Measurements from ENCODE around the gene SPPL2A. TPM values are rescaled to one million over a fixed set of nuclear protein-coding genes. Genes with fewer than 3 reads are reported as not detected.
A peak's percentile ranks its signal among the peaks of the same experiment; 100 is the strongest.

SPPL2A gene
- polyA plus RNA-seq, 4 donors = 43.2 to 62.3 (median 52.6) TPM

GRCh38 chr15:50736823-50737222, 28.7 kb downstream of the SPPL2A start:
- Histone ChIP-seq H3K4me1 (ENCODE audit: control insufficient read depth in 3 of 3, insufficient read depth in 2 of 3, low read depth in 1 of 3, low read length in 2 of 3) (no peaks in the 10 kb centered on the region), H3K27ac (ENCODE audit: low read depth in 1 of 3, low read length in 2 of 3) (no peak overlapping the region), H3K4me3 (ENCODE audit: low read depth in 1 of 3, low read length in 3 of 3) (no peak overlapping the region), H3K27me3 (ENCODE audit: control insufficient read depth in 3 of 3, insufficient read depth in 3 of 3, low read length in 3 of 3) (no peaks in the 10 kb centered on the region), H3K9me3 (ENCODE audit: control insufficient read depth in 2 of 2, insufficient read depth in 1 of 2, low read depth in 1 of 2, low read length in 1 of 2) (no peaks in the 10 kb centered on the region), H3K36me3 (ENCODE audit: control insufficient read depth in 3 of 3, insufficient read depth in 2 of 3, low read depth in 1 of 3, low read length in 3 of 3) (peaks cover 5 to 32% (median 16%) of the 10 kb centered on the region in 3 donors)
- DNase-seq (no peak), FAIRE-seq (no peak)
- 86 to 94% (median 91%) methylated on average over 8 of the region's 8 CpGs for whole genome bisulfite sequencing, 3 donors

- 81 to 90% (median 87%) methylated on average over 4 of the region's 4 CpGs for WGBS, 3 donors
- no peak for FAIRE-seq
- H3K4me3 ChIP-seq (ENCODE audit: low read depth in 1 of 3, low read length in 3 of 3) = no peak overlapping the region
- H3K36me3 ChIP-seq (ENCODE audit: control insufficient read depth in 3 of 3, insufficient read depth in 2 of 3, low read depth in 1 of 3, low read length in 3 of 3) = peaks cover 5 to 31% (median 20%) of the 10 kb centered on the region in 3 donors
- H3K27ac ChIP-seq (ENCODE audit: low read depth in 1 of 3, low read length in 2 of 3) = no peak overlapping the region
- no peaks in the 10 kb centered on the region for H3K4me1 ChIP-seq (ENCODE audit: control insufficient read depth in 3 of 3, insufficient read depth in 2 of 3, low read depth in 1 of 3, low read length in 2 of 3)
- DNase-seq = no peak
- no peaks in the 10 kb centered on the region for H3K27me3 ChIP-seq (ENCODE audit: control insufficient read depth in 3 of 3, insufficient read depth in 3 of 3, low read length in 3 of 3)
- H3K9me3 ChIP-seq (ENCODE audit: control insufficient read depth in 2 of 2, insufficient read depth in 1 of 2, low read depth in 1 of 2, low read length in 1 of 2) = no peaks in the 10 kb centered on the region
These were observed 30.4 kb downstream of the SPPL2A start for GRCh38 chr15:50735156-50735555.

- FAIRE-seq (no peak), DNase-seq (peak in 1 of 2 donors; percentile 22)
- no peaks in the 10 kb centered on the region for H3K9me3 ChIP-seq (ENCODE audit: control insufficient read depth in 2 of 2, insufficient read depth in 1 of 2, low read depth in 1 of 2, low read length in 1 of 2)
- H3K27me3 ChIP-seq (ENCODE audit: control insufficient read depth in 3 of 3, insufficient read depth in 3 of 3, low read length in 3 of 3) = no peaks in the 10 kb centered on the region
- WGBS, 3 donors = 91 to 98% (median 97%) methylated on average over 1 of the region's 1 CpG
- H3K27ac ChIP-seq (ENCODE audit: low read depth in 1 of 3, low read length in 2 of 3) = peak overlapping the region in 1 of 3 donors; percentile 1
- no peak overlapping the region for H3K4me3 ChIP-seq (ENCODE audit: low read depth in 1 of 3, low read length in 3 of 3)
- peaks cover 0 to 7% (median 0%) of the 10 kb centered on the region in 3 donors for H3K4me1 ChIP-seq (ENCODE audit: control insufficient read depth in 3 of 3, insufficient read depth in 2 of 3, low read depth in 1 of 3, low read length in 2 of 3)
- H3K36me3 ChIP-seq (ENCODE audit: control insufficient read depth in 3 of 3, insufficient read depth in 2 of 3, low read depth in 1 of 3, low read length in 3 of 3) = peaks cover 0 to 26% (median 10%) of the 10 kb centered on the region in 3 donors
These were observed 39.2 kb downstream of the SPPL2A start for GRCh38 chr15:50726315-50726714.

- Histone ChIP-seq H3K27me3 (ENCODE audit: control insufficient read depth in 3 of 3, insufficient read depth in 3 of 3, low read length in 3 of 3) (no peaks in the 10 kb centered on the region), H3K27ac (ENCODE audit: low read depth in 1 of 3, low read length in 2 of 3) (peak overlapping the region in 1 of 3 donors; percentile 70), H3K9me3 (ENCODE audit: control insufficient read depth in 2 of 2, insufficient read depth in 1 of 2, low read depth in 1 of 2, low read length in 1 of 2) (no peaks in the 10 kb centered on the region), H3K4me3 (ENCODE audit: low read depth in 1 of 3, low read length in 3 of 3) (no peak overlapping the region), H3K36me3 (ENCODE audit: control insufficient read depth in 3 of 3, insufficient read depth in 2 of 3, low read depth in 1 of 3, low read length in 3 of 3) (peaks cover 0 to 29% (median 12%) of the 10 kb centered on the region in 3 donors), H3K4me1 (ENCODE audit: control insufficient read depth in 3 of 3, insufficient read depth in 2 of 3, low read depth in 1 of 3, low read length in 2 of 3) (no peaks in the 10 kb centered on the region)
- WGBS, 3 donors = 22 to 67% (median 28%) methylated on average over 1 of the region's 1 CpG
- FAIRE-seq (peak; percentile 39), DNase-seq (peak; percentile 80 to 84)
These were observed 46.8 kb downstream of the SPPL2A start for GRCh38 chr15:50718700-50719125.

- DNase-seq (peak; percentile 54 to 83), FAIRE-seq (peak; percentile 33)
- peaks cover 0 to 5% (median 0%) of the 10 kb centered on the region in 3 donors for H3K4me1 ChIP-seq (ENCODE audit: control insufficient read depth in 3 of 3, insufficient read depth in 2 of 3, low read depth in 1 of 3, low read length in 2 of 3)
- H3K9me3 ChIP-seq (ENCODE audit: control insufficient read depth in 2 of 2, insufficient read depth in 1 of 2, low read depth in 1 of 2, low read length in 1 of 2) = no peaks in the 10 kb centered on the region
- H3K4me3 ChIP-seq (ENCODE audit: low read depth in 1 of 3, low read length in 3 of 3) = no peak overlapping the region
- no peaks in the 10 kb centered on the region for H3K27me3 ChIP-seq (ENCODE audit: control insufficient read depth in 3 of 3, insufficient read depth in 3 of 3, low read length in 3 of 3)
- H3K36me3 ChIP-seq (ENCODE audit: control insufficient read depth in 3 of 3, insufficient read depth in 2 of 3, low read depth in 1 of 3, low read length in 3 of 3) = peaks cover 0 to 15% (median 8%) of the 10 kb centered on the region in 3 donors
- WGBS, 3 donors = 17 to 69% (median 55%) methylated on average over 3 of the region's 3 CpGs
- H3K27ac ChIP-seq (ENCODE audit: low read depth in 1 of 3, low read length in 2 of 3) = peak overlapping the region; percentile 68 to 85 (median 70)
These were observed 53.5 kb downstream of the SPPL2A start for GRCh38 chr15:50712018-50712417.

- peaks cover 0 to 15% (median 6%) of the 10 kb centered on the region in 3 donors for H3K36me3 ChIP-seq (ENCODE audit: control insufficient read depth in 3 of 3, insufficient read depth in 2 of 3, low read depth in 1 of 3, low read length in 3 of 3)
- H3K4me3 ChIP-seq (ENCODE audit: low read depth in 1 of 3, low read length in 3 of 3) = no peak overlapping the region
- no peaks in the 10 kb centered on the region for H3K9me3 ChIP-seq (ENCODE audit: control insufficient read depth in 2 of 2, insufficient read depth in 1 of 2, low read depth in 1 of 2, low read length in 1 of 2)
- peak; percentile 5 for FAIRE-seq
- H3K27ac ChIP-seq (ENCODE audit: low read depth in 1 of 3, low read length in 2 of 3) = peak overlapping the region in 1 of 3 donors; percentile 20
- no peaks in the 10 kb centered on the region for H3K27me3 ChIP-seq (ENCODE audit: control insufficient read depth in 3 of 3, insufficient read depth in 3 of 3, low read length in 3 of 3)
- no peak for DNase-seq
- peaks cover 0 to 5% (median 0%) of the 10 kb centered on the region in 3 donors for H3K4me1 ChIP-seq (ENCODE audit: control insufficient read depth in 3 of 3, insufficient read depth in 2 of 3, low read depth in 1 of 3, low read length in 2 of 3)
These were observed 54.9 kb downstream of the SPPL2A start for GRCh38 chr15:50710585-50710984.

- DNase-seq (no peak), FAIRE-seq (no peak)
- no peaks in the 10 kb centered on the region for H3K9me3 ChIP-seq (ENCODE audit: control insufficient read depth in 2 of 2, insufficient read depth in 1 of 2, low read depth in 1 of 2, low read length in 1 of 2)
- 93 to 94% (median 94%) methylated on average over 3 of the region's 3 CpGs for WGBS, 3 donors
- no peak overlapping the region for H3K27ac ChIP-seq (ENCODE audit: low read depth in 1 of 3, low read length in 2 of 3)
- no peaks in the 10 kb centered on the region for H3K27me3 ChIP-seq (ENCODE audit: control insufficient read depth in 3 of 3, insufficient read depth in 3 of 3, low read length in 3 of 3)
- H3K4me1 ChIP-seq (ENCODE audit: control insufficient read depth in 3 of 3, insufficient read depth in 2 of 3, low read depth in 1 of 3, low read length in 2 of 3) = peaks cover 0 to 5% (median 0%) of the 10 kb centered on the region in 3 donors
- peaks cover 0 to 10% (median 3%) of the 10 kb centered on the region in 3 donors for H3K36me3 ChIP-seq (ENCODE audit: control insufficient read depth in 3 of 3, insufficient read depth in 2 of 3, low read depth in 1 of 3, low read length in 3 of 3)
- H3K4me3 ChIP-seq (ENCODE audit: low read depth in 1 of 3, low read length in 3 of 3) = no peak overlapping the region
These were observed 57.6 kb downstream of the SPPL2A start for GRCh38 chr15:50707878-50708427.

DNA sequence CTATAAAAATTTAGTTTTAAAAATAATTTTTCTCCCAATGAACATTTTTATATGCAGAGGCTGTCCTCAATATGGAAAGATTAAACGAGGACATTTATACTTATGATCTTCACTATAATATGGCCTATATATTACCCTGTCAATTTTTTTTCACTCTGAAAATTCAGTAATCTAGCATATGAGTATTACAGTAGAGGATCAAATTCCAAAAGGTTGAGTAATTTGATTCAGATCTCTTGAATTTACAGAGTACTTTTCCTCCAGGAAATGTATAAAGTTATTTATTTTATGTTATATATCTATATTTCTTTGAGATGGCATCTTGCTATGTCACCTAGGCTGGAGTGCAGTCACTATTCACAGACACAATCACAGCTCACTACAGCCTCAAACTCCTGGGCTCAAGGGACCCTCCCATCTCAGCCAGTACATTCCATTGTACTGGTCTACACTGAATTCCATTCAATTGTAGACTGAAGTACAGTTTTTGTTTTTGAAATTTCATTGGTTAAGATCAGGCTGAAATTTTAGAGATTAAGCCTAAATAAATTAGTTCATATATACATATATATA, 62.7 kb downstream of the SPPL2A start:
- no peak for DNase-seq
- H3K36me3 ChIP-seq (ENCODE audit: control insufficient read depth in 3 of 3, insufficient read depth in 2 of 3, low read depth in 1 of 3, low read length in 3 of 3) = peaks cover 2 to 10% (median 3%) of the 10 kb centered on the region in 3 donors
- no peaks in the 10 kb centered on the region for H3K27me3 ChIP-seq (ENCODE audit: control insufficient read depth in 3 of 3, insufficient read depth in 3 of 3, low read length in 3 of 3)
- WGBS, 3 donors = 64 to 89% (median 86%) methylated on average over 1 of the region's 1 CpG
- no peak overlapping the region for H3K4me3 ChIP-seq (ENCODE audit: low read depth in 1 of 3, low read length in 3 of 3)
- no peaks in the 10 kb centered on the region for H3K9me3 ChIP-seq (ENCODE audit: control insufficient read depth in 2 of 2, insufficient read depth in 1 of 2, low read depth in 1 of 2, low read length in 1 of 2)
- no peak for FAIRE-seq
- no peak overlapping the region for H3K27ac ChIP-seq (ENCODE audit: low read depth in 1 of 3, low read length in 2 of 3)
- no peaks in the 10 kb centered on the region for H3K4me1 ChIP-seq (ENCODE audit: control insufficient read depth in 3 of 3, insufficient read depth in 2 of 3, low read depth in 1 of 3, low read length in 2 of 3)

All from small intestine (tissue), 7 donors.